GM13977 (cell line): Measurements from ENCODE around the gene CAMK1G.

Experiments
- DNase-seq: peaks from one replicate; pipeline ENCODE4 v3.0.0; 2012; ENCODE audit warnings: low spot score
- in situ Hi-C: fragments of 300-500 bp; cut with MboI; formaldehyde crosslinking; loops from one replicate; pipeline ENCODE4 v1.12.0; 2022; ENCODE audit warnings: low sequenced_read_pairs, low pct_unique_long_range_greater_than_20kb, mixed read lengths, inconsistent platforms; ENCODE audit not compliant: unreplicated experiment
- TF ChIP-seq, protein P1 (sequence below): IDR thresholded peaks from 2 replicates; pipeline ENCODE4 v1.5.1; 2012; ENCODE audit warnings: mild to moderate bottlenecking, control low read depth; ENCODE audit not compliant: insufficient read depth; ENCODE audit errors: extremely low read depth, missing control alignments

The CAMK1G gene

GRCh38 chr1:209552406-209553264 is 30.9 kb upstream of the CAMK1G start:
- TF ChIP-seq, protein P1, sequence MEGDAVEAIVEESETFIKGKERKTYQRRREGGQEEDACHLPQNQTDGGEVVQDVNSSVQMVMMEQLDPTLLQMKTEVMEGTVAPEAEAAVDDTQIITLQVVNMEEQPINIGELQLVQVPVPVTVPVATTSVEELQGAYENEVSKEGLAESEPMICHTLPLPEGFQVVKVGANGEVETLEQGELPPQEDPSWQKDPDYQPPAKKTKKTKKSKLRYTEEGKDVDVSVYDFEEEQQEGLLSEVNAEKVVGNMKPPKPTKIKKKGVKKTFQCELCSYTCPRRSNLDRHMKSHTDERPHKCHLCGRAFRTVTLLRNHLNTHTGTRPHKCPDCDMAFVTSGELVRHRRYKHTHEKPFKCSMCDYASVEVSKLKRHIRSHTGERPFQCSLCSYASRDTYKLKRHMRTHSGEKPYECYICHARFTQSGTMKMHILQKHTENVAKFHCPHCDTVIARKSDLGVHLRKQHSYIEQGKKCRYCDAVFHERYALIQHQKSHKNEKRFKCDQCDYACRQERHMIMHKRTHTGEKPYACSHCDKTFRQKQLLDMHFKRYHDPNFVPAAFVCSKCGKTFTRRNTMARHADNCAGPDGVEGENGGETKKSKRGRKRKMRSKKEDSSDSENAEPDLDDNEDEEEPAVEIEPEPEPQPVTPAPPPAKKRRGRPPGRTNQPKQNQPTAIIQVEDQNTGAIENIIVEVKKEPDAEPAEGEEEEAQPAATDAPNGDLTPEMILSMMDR = no peak
- DNase-seq = no peak
- in situ Hi-C loops = no loop called here

DNA sequence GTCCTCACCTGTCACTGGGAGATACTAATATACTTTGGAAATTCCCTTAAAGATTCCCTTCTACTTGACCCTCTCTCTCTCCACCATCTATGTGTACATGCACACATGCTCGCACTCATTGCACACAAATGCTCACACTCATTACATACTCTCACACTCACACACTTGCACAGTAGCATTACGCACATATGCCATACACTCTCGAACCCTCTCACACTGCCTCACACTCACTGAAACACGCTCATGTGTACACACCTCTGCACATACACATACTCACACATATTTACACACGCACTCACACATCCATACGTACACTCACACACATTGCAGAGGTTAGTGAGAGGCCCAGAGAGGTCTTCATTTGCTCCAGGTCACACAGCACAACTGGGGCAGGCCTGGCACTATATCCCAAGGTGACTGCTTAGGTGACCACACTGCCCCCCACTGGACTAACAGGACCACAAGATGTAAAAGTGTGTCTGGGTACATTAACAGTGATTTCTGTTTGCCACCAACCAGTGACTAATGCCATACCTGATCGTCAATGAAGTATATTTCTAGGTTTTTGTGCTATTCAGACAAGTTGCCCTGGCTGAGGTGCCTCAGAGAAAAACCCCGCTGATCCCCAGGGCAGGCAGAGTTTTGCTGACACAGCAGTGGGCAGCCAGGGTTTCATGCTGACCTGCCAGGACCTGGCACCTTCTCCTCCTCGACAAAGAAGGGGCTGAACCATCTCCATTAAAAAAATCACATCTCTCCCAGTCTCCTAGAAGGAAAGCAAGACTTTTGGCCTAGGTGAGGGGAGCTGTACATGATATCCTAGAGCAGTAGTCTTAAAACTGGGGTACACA is 28.5 kb upstream of the CAMK1G start:
- DNase-seq = no peak
- in situ Hi-C loops = no loop called here
- TF ChIP-seq, protein P1 = peak; percentile 13

DNA sequence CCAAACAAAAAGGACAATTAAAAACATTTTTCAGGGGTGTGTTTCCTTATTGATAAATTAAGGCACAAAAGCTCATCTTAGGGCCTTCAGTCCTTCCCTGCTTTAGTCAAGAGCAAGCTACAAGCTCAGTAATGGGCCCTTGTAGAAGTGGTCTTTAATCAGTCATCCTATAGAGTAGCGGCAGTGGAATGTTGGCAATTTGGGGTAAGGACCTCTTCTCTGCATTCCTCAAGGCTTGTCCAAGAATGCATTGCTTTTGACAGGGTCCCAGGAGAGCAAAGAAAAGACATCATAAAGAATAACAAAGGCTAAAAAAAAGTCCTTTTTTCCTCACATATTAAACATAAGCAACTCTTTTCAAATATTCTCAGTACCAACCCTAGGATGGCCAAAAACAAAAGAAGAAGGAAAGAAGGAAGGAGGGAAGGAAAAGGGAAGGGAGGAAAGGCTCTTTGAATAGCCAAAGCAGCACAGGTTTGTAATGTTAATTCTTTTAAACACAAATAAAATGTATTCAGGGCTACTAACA is 27.3 kb upstream of the CAMK1G start:
- TF ChIP-seq, protein P1 = no peak
- in situ Hi-C loops = no loop called here

GRCh38 chr1:209557221-209557620 is 26.3 kb upstream of the CAMK1G start:
- DNase-seq = no peak
- TF ChIP-seq, protein P1 = no peak
- in situ Hi-C loops = no loop called here

More for the DNA sequence above, 27.3 kb upstream of the CAMK1G start:
- no peak for DNase-seq

DNA sequence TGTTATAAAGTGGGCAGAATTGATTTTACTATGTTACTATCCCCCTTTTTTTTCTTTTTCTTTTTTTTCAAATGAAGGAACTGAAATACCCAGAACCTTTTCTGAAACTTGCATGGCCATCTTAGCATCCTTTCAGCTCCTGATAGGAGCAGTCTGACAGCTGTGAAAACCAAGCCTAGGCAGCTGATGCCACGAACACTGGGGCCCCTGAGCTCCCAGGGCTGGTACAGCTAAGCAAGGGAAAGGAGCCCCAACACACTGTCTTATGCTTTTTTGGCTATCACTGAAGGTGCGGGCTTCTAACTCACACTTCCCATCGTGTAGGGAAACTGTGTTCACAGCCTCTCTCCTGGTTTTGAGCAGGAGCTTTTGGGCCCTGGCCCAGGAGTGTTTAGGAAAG is 23.0 kb upstream of the CAMK1G start:
- TF ChIP-seq, protein P1 = no peak
- in situ Hi-C loops = no loop called here
- DNase-seq = no peak

DNA sequence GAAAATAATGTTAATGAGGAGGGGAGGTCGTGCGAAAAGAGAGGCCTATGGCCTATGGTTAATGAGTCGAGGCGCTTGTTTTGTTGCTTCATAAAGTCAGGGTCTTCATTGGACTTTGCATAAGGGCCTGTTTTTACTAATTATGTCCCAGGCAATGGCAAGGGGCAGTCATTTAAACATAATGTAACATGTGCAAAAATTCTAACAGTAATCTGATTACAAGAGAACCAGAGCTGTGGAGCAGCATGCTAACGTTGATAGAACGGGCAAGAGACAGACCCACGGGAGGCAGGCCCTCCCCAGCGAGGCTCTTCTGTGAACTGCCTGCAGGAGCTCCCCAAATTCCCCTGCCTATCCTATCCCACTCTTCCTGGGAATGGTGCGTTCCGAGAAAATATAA is 22.6 kb upstream of the CAMK1G start:
- in situ Hi-C loops = no loop called here
- TF ChIP-seq, protein P1 = no peak
- DNase-seq = no peak
